HG03045 (cell line): Measurements from ENCODE around the gene SUPT3H.

ENCODE experiments used
- ATAC-seq: cut with Tn5 transposase; IDR thresholded peaks from one replicate; pipeline ENCODE4 v1.9.1; 2021; ENCODE audit warnings: mild to moderate bottlenecking, moderate library complexity; ENCODE audit not compliant: unreplicated experiment

Gene SUPT3H

GRCh38 chr6:45024610-45025009 lies 353.1 kb downstream of the SUPT3H start:
- no peak for ATAC-seq

DNA sequence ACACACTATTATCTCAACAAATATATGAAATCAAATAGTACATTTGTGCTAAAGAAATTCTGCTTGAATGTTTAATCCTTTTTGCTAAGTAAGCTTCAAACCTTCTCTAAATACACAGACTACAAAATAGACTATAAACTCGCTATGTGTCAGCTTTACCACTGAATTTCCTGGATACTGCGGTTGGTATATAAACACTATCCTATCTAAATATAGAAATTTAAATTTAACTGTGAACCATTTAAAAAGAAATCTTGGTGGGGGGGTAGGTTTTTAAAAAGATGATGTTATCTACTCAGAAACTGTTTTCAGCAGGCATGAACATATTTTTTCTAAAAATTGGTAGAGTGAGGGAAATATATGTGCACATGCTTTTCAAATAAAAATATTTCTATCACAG lies 356.1 kb downstream of the SUPT3H start:
- ATAC-seq: no peak

- ATAC-seq: no peak
Measured at GRCh38 chr6:45012687-45013086, 365.0 kb downstream of the SUPT3H start.

- ATAC-seq: no peak
Measured at GRCh38 chr6:45009576-45009975, 368.2 kb downstream of the SUPT3H start.

GRCh38 chr6:45006893-45007292 lies 370.8 kb downstream of the SUPT3H start:
- no peak for ATAC-seq

DNA sequence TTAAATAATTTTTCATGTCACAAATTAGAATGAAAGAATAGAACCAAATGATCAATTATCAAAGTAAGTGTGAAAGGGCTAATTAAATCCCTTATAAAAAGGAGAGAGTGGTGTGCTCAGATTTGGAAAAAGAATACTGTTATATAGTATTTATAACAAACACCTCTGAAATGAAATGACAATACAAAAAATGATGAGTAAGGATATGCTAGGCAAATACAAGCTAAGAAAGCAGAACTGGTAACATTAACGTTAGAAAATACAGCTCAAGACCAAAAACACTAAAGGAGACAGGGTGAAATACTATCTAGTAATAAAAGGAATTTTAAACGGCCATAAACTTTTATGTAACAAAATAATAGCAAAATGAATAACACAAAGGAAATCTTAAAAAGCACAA lies 373.8 kb downstream of the SUPT3H start:
- ATAC-seq: no peak

DNA sequence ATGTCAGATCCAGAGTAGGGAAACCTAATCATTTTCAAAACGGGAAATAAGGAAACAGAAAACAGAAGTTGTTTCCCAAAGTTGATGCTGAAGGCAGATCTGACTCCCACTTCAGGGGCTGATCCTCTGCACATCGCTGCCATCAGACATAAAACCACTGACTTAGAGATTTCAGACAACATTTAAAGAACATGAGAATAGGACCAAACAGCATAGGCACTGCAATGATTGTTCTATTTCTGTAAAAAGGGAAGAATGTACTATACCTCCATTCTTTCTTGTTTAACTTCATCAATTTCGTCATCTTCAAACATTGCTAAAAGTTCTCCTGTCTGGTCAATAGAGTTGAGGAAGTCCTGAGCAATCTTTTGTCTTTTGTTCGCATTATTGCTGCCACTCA lies 374.3 kb downstream of the SUPT3H start:
- no peak for ATAC-seq

GRCh38 chr6:45002390-45003105 lies 375.2 kb downstream of the SUPT3H start:
- no peak for ATAC-seq

- ATAC-seq: peak; percentile 98
Measured at GRCh38 chr6:45001663-45002062, 376.1 kb downstream of the SUPT3H start.

DNA sequence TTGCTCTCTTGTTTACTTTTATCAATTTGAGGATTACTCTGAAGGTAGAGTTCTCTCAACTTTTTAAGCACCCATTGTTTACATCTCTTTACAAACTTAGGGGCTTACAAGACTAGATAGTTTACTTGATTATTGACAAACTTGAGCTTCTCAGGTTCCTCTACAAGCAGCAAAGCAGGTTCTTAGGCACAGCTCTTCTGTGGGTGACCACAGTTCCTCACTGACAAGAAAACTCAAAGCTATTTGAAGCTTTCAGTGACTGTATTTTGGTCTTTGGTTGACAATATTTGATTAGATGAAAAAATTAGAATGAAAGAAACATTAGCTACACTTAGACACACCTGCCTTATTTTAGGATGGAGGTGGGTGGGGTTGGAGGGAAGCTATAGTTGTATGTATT lies 376.9 kb downstream of the SUPT3H start:
- ATAC-seq: no peak

DNA sequence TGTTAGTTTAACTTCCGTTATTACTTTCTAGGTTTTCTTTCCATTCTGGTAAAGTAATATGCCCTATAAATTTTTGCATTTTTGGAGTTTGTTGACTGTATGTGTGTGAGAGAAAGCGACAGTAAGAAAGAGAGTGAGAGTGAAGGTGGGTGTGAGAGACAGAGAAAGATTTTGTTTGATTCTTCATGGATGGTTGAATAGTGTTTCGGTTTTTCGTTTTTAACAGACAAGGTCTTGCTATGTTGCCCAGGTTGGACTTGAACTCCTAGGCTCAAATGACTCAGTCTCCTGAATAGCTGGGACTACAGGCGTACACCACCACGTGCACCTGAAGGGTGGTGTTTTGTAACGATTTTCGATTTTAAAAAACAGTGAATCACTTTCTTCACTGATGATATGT lies 378.7 kb downstream of the SUPT3H start:
- ATAC-seq: no peak

DNA sequence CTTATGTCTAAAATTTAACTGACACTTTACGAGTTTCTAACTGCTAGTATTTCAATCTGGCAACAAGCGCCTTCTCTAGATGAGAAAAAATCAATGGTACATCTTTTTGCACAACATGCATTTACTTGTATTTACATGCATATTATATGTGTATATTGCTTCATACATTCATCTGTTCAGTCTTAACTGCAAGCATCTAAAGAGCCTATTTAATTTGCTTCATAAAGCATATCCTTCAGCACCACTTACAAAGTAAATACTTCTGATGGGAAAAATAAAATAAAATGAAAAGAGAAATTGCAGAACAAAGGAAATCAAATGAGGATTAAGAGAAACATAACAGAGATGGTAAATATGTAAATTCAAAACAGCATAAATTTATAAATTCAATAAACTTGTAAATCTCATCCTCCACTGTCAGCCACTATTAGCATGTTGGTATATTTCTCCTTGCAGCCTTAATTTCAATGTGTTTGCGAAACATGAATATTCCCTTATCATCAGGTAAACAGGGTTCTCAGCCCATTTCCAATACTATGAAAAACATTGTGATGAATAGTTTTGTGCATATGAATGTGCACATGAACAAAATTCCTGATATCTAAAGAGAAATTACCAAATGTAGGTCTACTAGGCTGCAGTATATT lies 382.1 kb downstream of the SUPT3H start:
- ATAC-seq: no peak

GRCh38 chr6:44989391-44989790 lies 388.3 kb downstream of the SUPT3H start:
- no peak for ATAC-seq

- ATAC-seq: no peak
Measured at GRCh38 chr6:44985006-44985405, 392.7 kb downstream of the SUPT3H start.

GRCh38 chr6:44983467-44984365 lies 394.0 kb downstream of the SUPT3H start:
- ATAC-seq: no peak

GRCh38 chr6:44980841-44981240 lies 396.9 kb downstream of the SUPT3H start:
- ATAC-seq: no peak

DNA sequence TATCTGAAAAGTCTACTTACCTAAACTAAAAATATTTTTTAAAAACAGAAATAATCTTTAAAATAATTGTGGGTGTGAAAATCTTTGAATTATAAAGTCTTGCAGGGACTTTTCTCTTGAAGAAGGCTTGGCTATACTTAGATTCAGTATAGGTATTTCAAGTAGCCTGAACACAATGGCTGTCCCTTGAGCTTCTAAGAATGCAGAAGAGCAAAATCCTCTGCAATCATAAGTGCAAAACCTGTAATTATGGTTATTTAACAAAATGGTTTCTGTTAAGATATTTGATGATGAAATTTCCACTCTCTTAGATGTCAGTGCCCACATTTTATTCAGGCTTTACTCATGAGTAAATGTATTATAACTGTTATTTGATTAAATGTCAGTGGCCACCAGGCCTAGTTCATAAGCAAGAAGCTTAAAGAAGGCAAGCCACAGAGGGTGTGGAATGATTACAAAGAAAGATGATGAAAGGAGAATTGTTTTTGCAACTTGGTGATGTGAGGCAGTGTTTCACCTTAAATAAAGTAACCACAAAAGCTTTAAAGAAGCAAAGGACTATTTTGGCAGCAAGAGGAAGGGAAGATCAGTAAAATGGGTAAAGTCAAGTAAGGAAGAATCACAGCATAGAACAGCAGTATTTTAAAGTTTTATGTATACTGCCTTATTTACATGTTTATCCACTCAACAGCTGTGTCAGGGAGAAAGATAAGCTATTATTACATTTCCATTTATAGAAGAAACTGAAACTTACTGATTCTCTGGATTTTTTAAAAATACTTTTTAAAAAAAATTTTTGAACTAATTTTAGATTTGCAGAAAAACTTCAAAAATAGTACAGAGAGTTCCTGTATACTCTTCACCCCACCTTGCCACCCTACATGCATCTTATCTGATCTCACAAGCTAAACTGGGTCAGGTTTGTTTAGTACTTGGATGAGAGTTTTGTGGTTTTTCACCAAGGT lies 400.8 kb downstream of the SUPT3H start:
- ATAC-seq: peak; percentile 56

DNA sequence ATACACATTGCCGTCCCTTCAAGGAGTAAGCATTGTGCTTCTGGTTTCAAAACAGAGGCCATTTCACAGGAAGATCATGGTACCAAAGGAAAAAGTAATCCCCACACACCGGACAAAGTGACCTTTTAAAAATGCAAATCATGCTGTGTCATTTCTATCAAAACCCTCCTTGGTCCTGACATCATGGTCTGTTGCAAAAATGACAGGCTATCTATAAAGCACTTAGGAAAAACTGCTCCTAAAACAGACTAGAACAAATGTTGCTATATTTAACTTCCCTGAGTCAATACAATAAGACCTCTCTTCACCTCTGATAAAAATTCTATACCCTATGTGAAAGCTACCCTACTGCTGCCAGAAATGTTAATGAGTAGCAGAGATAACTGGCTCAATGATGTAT lies 403.2 kb downstream of the SUPT3H start:
- no peak for ATAC-seq

DNA sequence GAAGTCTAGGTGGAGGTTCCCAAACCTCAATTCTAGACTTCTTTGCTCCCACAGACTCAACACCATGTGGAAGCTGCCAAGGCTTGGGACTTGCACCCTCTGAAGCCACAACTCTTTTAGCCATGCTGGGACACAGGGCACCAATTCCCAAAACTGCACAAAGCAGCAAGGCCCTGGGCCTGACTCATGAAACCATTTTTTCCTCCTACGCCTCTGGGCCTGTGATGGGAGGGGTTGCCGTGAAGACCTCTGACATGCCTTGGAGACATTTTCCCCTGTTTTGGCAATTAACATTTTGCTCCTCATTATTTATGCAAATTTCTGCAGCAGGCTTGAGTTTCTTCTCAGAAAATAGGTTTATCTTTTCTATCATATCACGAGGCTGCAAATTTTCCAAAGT lies 405.0 kb downstream of the SUPT3H start:
- ATAC-seq: no peak

DNA sequence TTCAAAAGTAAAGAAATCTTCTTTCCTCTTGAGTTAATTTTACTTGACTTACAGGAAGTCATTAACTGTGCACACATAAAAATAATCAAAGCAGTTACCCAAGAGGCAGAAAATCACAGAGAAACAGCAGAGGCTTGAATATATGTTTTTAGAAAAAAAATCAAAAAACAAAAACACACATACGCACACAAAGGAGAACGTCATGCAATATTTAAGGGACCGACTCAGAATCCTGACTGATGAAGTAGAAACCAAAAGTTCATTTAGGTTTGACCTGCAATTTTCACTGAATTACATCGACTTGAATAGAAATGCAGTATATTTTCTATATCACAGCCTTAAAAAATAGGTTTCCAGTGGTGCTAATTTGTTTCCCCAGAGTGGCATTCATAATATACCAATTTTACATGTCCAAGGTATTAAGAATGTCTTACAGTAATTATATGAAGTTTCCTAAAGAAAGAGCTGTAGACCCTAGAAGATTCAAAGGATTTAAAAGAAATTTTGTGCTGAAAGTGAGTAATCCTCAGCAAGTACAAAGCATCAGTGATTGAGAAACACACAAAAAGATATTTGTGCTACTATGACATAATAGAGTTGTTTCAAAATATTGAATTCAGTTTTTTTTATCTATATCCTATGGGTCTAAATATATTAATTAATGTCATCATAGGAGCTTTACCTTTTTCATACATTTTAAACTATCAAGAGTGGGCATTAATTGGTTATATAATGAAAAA lies 408.1 kb downstream of the SUPT3H start:
- no peak for ATAC-seq
